GM12878 (cell line): ENCODE results near the gene GABBR2. TPM values are rescaled to one million over a fixed set of nuclear protein-coding genes. Genes with fewer than 3 reads are reported as not detected.

Experiments used
- ATAC-seq: fragments of 200-7000 bp; cut with Tn5 transposase; 3 replicates; pipeline ENCODE4 v1.9.1; 2020; ENCODE audit warnings: mild to moderate bottlenecking, moderate library complexity
- BruUV-seq: library from RNA; stranded (reverse); fragments of 400-500 nt; replicated peaks from 2 replicates; lab custom pipeline; 2021; lab: Mats Ljungman, UMichigan
- CTCF ChIA-PET: fragments of 300-600 bp; sonication (Branson Sonifier 250); formaldehyde crosslinking; extraction: SDS; loops from one replicate; lab custom pipeline; 2021; ENCODE audit warnings: inconsistent platforms; lab: Yijun Ruan, JAX
- POLR2A ChIA-PET: fragments of 350-600 bp; formaldehyde crosslinking; extraction: SDS; loops from one replicate; lab custom pipeline; 2021; ENCODE audit warnings: inconsistent platforms; lab: Charles Lee
- RAD21 ChIA-PET: fragments of 300-600 bp; sonication (Branson Sonifier 250); formaldehyde crosslinking; loops from one replicate; lab custom pipeline; 2023; ENCODE audit warnings: antibody characterized with exemption; ENCODE audit not compliant: unreplicated experiment; lab: Charles Lee
- SMC1A ChIA-PET: fragments of 300-600 bp; sonication (Branson Sonifier 250); formaldehyde crosslinking; loops from one replicate; lab custom pipeline; 2023; ENCODE audit not compliant: unreplicated experiment, uncharacterized antibody; lab: Charles Lee
- DNase-seq: peaks from one replicate; pipeline ENCODE4 v3.0.0-alpha.2; 2011; ENCODE audit warnings: low read depth, low spot score
- FAIRE-seq: peaks from 3 replicates; lab custom pipeline; 2011; peaks lifted over from hg19 to GRCh38; lab: Jason Lieb, UNC
- H2AFZ ChIP-seq: 2 replicates; pipeline ENCODE4 v1.6.0; 2011; ENCODE audit warnings: low read depth, low read length, control low read depth; ENCODE audit not compliant: control insufficient read depth
- H3K27ac ChIP-seq: 2 replicates; pipeline ENCODE4 v1.5.1; 2011; ENCODE audit warnings: control low read depth; ENCODE audit not compliant: control insufficient read depth, insufficient read depth
- H3K27me3 ChIP-seq, 2 experiments: replicated peaks in 1 of 2; 2 replicates each; pipeline versions ENCODE4 v1.6.0 to v1.6.1; 2011; ENCODE audit warnings: low read length in 1 of 2; ENCODE audit not compliant: control insufficient read depth in 2 of 2, insufficient read depth in 2 of 2
- H3K36me3 ChIP-seq, 2 experiments: 2 replicates each; pipeline ENCODE4 v1.5.1; 2011; ENCODE audit warnings: low read length in 1 of 2; ENCODE audit not compliant: control insufficient read depth in 2 of 2, insufficient read depth in 2 of 2
- H3K4me1 ChIP-seq: 2 replicates; pipeline ENCODE4 v1.6.1; 2011; ENCODE audit warnings: mild to moderate bottlenecking, low read length, moderate library complexity, mixed read lengths; ENCODE audit not compliant: control insufficient read depth, insufficient read depth
- H3K4me2 ChIP-seq: 2 replicates; pipeline ENCODE4 v1.6.0; 2011; ENCODE audit warnings: control low read depth; ENCODE audit not compliant: control insufficient read depth, insufficient read depth
- H3K4me3 ChIP-seq: fragments of 200-600 bp; sonication (generic); 2 replicates; pipeline ENCODE4 v1.5.1; 2016
- H3K79me2 ChIP-seq: 2 replicates; pipeline ENCODE4 v1.6.0; 2011; ENCODE audit warnings: low read length; ENCODE audit not compliant: control insufficient read depth, insufficient read depth
- H3K9ac ChIP-seq: 2 replicates; pipeline ENCODE4 v1.8.0; 2011; ENCODE audit warnings: low read length, control low read depth, mixed read lengths; ENCODE audit not compliant: control insufficient read depth, insufficient read depth
- H3K9me3 ChIP-seq: replicated peaks from 3 replicates; pipeline ENCODE4 v1.5.1; 2011; ENCODE audit warnings: mild to moderate bottlenecking, low read length; ENCODE audit not compliant: control insufficient read depth, insufficient read depth
- H4K20me1 ChIP-seq: 2 replicates; pipeline ENCODE4 v1.6.0; 2011; ENCODE audit not compliant: control insufficient read depth, insufficient read depth
- CBX5 ChIP-seq: sonication (generic); IDR thresholded peaks from 2 replicates; pipeline ENCODE4 v1.6.1; 2016; ENCODE audit warnings: low read depth, moderate library complexity, mild to moderate bottlenecking, inconsistent platforms
- HDAC2 ChIP-seq: fragments of 200-600 bp; sonication (generic); IDR thresholded peaks from 2 replicates; pipeline ENCODE4 v1.6.1; 2017
- HDAC6 ChIP-seq: fragments of 200-600 bp; sonication (generic); IDR thresholded peaks from one replicate; pipeline ENCODE4 v1.8.0; 2017; ENCODE audit warnings: antibody characterized with exemption; ENCODE audit not compliant: unreplicated experiment
- JUNB ChIP-seq: IDR thresholded peaks from 2 replicates; pipeline ENCODE4 v1.6.1; 2016; ENCODE audit warnings: antibody characterized with exemption, mild to moderate bottlenecking
- MEF2B ChIP-seq: fragments of 450-650 bp; IDR thresholded peaks from 2 replicates; pipeline ENCODE4 v1.6.1; 2018; ENCODE audit warnings: mild to moderate bottlenecking, moderate library complexity; ENCODE audit not compliant: partially characterized antibody, poor library complexity, severe bottlenecking
- MXI1 ChIP-seq: fragments of 150-350 bp; IDR thresholded peaks from 2 replicates; pipeline ENCODE4 v1.6.1; 2011; ENCODE audit warnings: low read depth, mild to moderate bottlenecking, inconsistent platforms, low read length, improper control_type of control experiment
- NR2F1 ChIP-seq: fragments of 450-650 bp; conservative IDR thresholded peaks from 2 replicates; pipeline ENCODE4 v1.6.1; 2017; ENCODE audit warnings: mild to moderate bottlenecking
- POLR2AphosphoS2 ChIP-seq: IDR thresholded peaks from 2 replicates; pipeline ENCODE4 v1.6.1; 2011; ENCODE audit warnings: low read depth, mild to moderate bottlenecking, low read length, improper control_type of control experiment, moderate library complexity
- POU2F2 ChIP-seq: IDR thresholded peaks from 3 replicates; pipeline ENCODE4 v1.6.1; 2011; ENCODE audit warnings: low read depth, mild to moderate bottlenecking, low read length, borderline replicate concordance
- RB1 ChIP-seq: fragments of 450-650 bp; formaldehyde crosslinking; IDR thresholded peaks from 2 replicates; pipeline ENCODE4 v1.6.1; 2017; ENCODE audit warnings: mild to moderate bottlenecking, borderline replicate concordance
- SIN3A ChIP-seq: IDR thresholded peaks from 2 replicates; pipeline ENCODE4 v1.6.1; 2012; ENCODE audit warnings: low read depth, low read length, improper control_type of control experiment
- STAT3 ChIP-seq: IDR thresholded peaks from 2 replicates; pipeline ENCODE4 v1.6.1; 2011; ENCODE audit warnings: low read depth, low read length, improper control_type of control experiment
- TARDBP ChIP-seq: IDR thresholded peaks from 2 replicates; pipeline ENCODE4 v1.6.1; 2016; ENCODE audit warnings: borderline replicate concordance
- WGBS: methylation state at CpG from one replicate; pipeline ENCODE4 v1.1.6; 2016; ENCODE audit warnings: low lambda C conversion rate; ENCODE audit not compliant: insufficient replicate concordance, insufficient coverage; ENCODE audit errors: missing lambda C conversion rate; 5-methylcytosine and 5-hydroxymethylcytosine counted together
- in situ Hi-C: fragments of 300-500 bp; cut with MboI; formaldehyde crosslinking; loops from 9 replicates; pipeline ENCODE4 v1.14.3; 2018; ENCODE audit warnings: mixed read lengths
- intact Hi-C: fragments of 100-400 bp; cut with micrococcal nuclease; formaldehyde crosslinking; loops from one replicate; pipeline ENCODE4 v1.14.2; 2022; ENCODE audit not compliant: unreplicated experiment
- polyA plus RNA-seq, 11 experiments: library from polyadenylated mRNA; depleted of rRNA in 4 of 11; unstranded in 6 of 11; stranded (reverse) in 5 of 11; fragments of >200 nt; fragmentation: Nextera tagmentation in 4 of 11; fragmentation: Illumina TruSeq in 1 of 11; extraction: Ambion mirVana in 4 of 11; extraction: Trizol in 1 of 11; gene quantifications; 1 replicate in 1 of 11; 2 replicates in 10 of 11; pipeline versions ENCODE4 v1.2.1 to v1.2.3, GENCODE V29; 2011 to 2016; ENCODE audit warnings: inconsistent platforms in 2 of 11, missing spikeins in 2 of 11, low read depth in 1 of 11
- total RNA-seq, 4 experiments: library from RNA; depleted of rRNA in 3 of 4; stranded (reverse); fragments of >200 nt in 3 of 4; fragmentation: Illumina TruSeq in 1 of 4; extraction: Trizol in 1 of 4; gene quantifications; 2 replicates each; pipeline versions ENCODE4 v1.2.1 to v1.2.3, GENCODE V29; 2013 to 2021
- TF ChIP-seq, protein P1 (sequence below): IDR thresholded peaks from 2 replicates; pipeline ENCODE4 v1.6.1; 2012; ENCODE audit warnings: low read depth, low read length, improper control_type of control experiment
- TF ChIP-seq, protein P2 (sequence below): IDR thresholded peaks from 2 replicates; pipeline ENCODE4 v1.6.1; 2012; ENCODE audit warnings: low read depth, low read length, improper control_type of control experiment
- TF ChIP-seq, protein P3 (sequence below): fragments of 450-650 bp; formaldehyde crosslinking; IDR thresholded peaks from 2 replicates; pipeline ENCODE4 v1.5.0; 2022; ENCODE audit warnings: mild to moderate bottlenecking, missing genetic modification characterization
- TF ChIP-seq, protein P4 (sequence below): fragments of 450-650 bp; IDR thresholded peaks from 2 replicates; pipeline ENCODE4 v1.6.1; 2017; ENCODE audit warnings: low read depth, mild to moderate bottlenecking, moderate library complexity

GABBR2 gene
- total and polyA plus RNA-seq, 10 of the 15 experiments (the other 5 are each of a cell fraction or from before 2014, with no cell fraction given), result 0.02 to 2.2 (median 0.06) TPM; not detected in 2

DNA sequence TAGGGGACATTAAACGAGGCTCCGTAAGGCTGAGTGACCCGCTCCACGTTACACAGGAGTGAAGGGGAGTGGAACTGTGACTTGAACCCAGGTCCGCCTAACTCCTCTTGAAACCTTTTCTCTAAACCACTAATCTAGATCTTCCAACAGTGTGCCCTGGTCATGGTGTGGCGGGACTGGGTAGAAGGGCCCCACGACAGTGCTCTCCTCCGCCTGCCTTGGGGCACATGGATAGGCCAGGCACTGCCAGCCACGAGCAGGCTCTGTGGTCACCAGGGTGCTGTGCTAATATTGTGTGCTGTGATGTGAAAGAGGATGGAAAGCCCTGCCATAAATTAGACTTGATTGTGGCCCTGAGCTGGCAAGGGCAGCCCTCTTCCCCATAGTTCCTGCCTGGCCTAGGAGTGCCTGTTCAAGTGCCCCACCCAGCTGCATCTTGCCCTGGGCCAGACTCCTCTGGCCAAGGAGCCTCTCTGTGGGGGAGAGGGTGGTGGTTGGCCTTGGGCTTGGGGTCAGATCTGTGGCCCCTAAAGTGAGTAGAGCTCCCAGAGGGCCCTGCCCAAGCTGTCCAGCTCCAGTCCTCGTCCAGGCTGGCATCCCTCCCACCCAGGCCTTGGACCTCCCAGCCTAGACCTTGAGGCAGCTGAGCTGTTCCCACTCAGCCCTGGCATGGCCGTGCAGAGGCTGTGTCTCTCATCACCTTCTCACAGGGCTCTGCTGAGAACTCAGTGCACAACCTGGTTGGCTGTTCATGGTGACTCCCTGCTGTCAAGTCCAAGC lies 385.5 kb downstream of the GABBR2 start:
- DNase-seq (no peak), ATAC-seq (no peak; the same call in 2 of the 3 replicates)
- no peak overlapping the region for H2AFZ ChIP-seq

More for the DNA sequence above, 385.5 kb downstream of the GABBR2 start:
- no peak overlapping the region for H3K27ac ChIP-seq
- CTCF ChIA-PET, result interaction anchor here (0.5 to 0.6 kb wide), 2 partner anchors 200 to 451 kb away, joined by 3 read pairs; no protein-coding TSS in a partner anchor
- 63% methylated on average over 11 of the region's 11 CpGs for WGBS
- H3K27me3 ChIP-seq, result no peaks in the 10 kb centered on the region; a peak in 1 of 4 replicates
- H3K4me2 ChIP-seq, result no peak overlapping the region
- SMC1A ChIA-PET, result interaction anchor here (0.9 kb wide), 1 partner anchor 344 kb away, joined by 3 read pairs; no protein-coding TSS in a partner anchor
- no TSS peak for BruUV-seq
- H3K9ac ChIP-seq, result no peak overlapping the region
- RAD21 ChIA-PET, result no interaction called here
- no peaks in the 10 kb centered on the region for H4K20me1 ChIP-seq
- intact Hi-C loops, result no loop called here
- in situ Hi-C loops, result no loop called here
- TF ChIP-seq POLR2AphosphoS2, result no peak
- TF ChIP-seq, protein P1, sequence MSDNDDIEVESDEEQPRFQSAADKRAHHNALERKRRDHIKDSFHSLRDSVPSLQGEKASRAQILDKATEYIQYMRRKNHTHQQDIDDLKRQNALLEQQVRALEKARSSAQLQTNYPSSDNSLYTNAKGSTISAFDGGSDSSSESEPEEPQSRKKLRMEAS, result no peak
- TF ChIP-seq STAT3, result no peak
- no peak for TF ChIP-seq POU2F2
- TF ChIP-seq HDAC2, result no peak
- TF ChIP-seq, protein P2, sequence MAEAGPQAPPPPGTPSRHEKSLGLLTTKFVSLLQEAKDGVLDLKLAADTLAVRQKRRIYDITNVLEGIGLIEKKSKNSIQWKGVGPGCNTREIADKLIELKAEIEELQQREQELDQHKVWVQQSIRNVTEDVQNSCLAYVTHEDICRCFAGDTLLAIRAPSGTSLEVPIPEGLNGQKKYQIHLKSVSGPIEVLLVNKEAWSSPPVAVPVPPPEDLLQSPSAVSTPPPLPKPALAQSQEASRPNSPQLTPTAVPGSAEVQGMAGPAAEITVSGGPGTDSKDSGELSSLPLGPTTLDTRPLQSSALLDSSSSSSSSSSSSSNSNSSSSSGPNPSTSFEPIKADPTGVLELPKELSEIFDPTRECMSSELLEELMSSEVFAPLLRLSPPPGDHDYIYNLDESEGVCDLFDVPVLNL, result no peak
- TF ChIP-seq HDAC6, result no peak
- TF ChIP-seq TARDBP, result no peak
- TF ChIP-seq MXI1, result no peak
- no peak for TF ChIP-seq NR2F1
- no peak for TF ChIP-seq JUNB
- TF ChIP-seq, protein P3, sequence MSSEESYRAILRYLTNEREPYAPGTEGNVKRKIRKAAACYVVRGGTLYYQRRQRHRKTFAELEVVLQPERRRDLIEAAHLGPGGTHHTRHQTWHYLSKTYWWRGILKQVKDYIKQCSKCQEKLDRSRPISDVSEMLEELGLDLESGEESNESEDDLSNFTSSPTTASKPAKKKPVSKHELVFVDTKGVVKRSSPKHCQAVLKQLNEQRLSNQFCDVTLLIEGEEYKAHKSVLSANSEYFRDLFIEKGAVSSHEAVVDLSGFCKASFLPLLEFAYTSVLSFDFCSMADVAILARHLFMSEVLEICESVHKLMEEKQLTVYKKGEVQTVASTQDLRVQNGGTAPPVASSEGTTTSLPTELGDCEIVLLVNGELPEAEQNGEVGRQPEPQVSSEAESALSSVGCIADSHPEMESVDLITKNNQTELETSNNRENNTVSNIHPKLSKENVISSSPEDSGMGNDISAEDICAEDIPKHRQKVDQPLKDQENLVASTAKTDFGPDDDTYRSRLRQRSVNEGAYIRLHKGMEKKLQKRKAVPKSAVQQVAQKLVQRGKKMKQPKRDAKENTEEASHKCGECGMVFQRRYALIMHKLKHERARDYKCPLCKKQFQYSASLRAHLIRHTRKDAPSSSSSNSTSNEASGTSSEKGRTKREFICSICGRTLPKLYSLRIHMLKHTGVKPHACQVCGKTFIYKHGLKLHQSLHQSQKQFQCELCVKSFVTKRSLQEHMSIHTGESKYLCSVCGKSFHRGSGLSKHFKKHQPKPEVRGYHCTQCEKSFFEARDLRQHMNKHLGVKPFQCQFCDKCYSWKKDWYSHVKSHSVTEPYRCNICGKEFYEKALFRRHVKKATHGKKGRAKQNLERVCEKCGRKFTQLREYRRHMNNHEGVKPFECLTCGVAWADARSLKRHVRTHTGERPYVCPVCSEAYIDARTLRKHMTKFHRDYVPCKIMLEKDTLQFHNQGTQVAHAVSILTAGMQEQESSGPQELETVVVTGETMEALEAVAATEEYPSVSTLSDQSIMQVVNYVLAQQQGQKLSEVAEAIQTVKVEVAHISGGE (CRISPR knock-in tag), result no peak
- TF ChIP-seq, protein P4, sequence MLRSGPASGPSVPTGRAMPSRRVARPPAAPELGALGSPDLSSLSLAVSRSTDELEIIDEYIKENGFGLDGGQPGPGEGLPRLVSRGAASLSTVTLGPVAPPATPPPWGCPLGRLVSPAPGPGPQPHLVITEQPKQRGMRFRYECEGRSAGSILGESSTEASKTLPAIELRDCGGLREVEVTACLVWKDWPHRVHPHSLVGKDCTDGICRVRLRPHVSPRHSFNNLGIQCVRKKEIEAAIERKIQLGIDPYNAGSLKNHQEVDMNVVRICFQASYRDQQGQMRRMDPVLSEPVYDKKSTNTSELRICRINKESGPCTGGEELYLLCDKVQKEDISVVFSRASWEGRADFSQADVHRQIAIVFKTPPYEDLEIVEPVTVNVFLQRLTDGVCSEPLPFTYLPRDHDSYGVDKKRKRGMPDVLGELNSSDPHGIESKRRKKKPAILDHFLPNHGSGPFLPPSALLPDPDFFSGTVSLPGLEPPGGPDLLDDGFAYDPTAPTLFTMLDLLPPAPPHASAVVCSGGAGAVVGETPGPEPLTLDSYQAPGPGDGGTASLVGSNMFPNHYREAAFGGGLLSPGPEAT, result no peak
- no peak for TF ChIP-seq SIN3A
- no peak for TF ChIP-seq CBX5
- no peak for TF ChIP-seq RB1
- no peak for TF ChIP-seq MEF2B
- no peaks in the 10 kb centered on the region for H3K4me1 ChIP-seq
- no peaks in the 10 kb centered on the region for H3K9me3 ChIP-seq
- no peak for FAIRE-seq
- no peak overlapping the region for H3K4me3 ChIP-seq
- POLR2A ChIA-PET, result no interaction called here
- H3K36me3 ChIP-seq, result no peaks in the 10 kb centered on the region
- no peaks in the 10 kb centered on the region for H3K79me2 ChIP-seq
